ENCODE results near the gene TMEM192.
"Not testable (repeated sequence)": the region's sequence is repeated elsewhere in the genome, so short reads cannot be mapped to it uniquely, and the experiment has no call there.

GRCh38 chr4:165125869-165126499, 13.3 kb upstream of the TMEM192 start:
- TF ChIP-seq, protein P1, sequence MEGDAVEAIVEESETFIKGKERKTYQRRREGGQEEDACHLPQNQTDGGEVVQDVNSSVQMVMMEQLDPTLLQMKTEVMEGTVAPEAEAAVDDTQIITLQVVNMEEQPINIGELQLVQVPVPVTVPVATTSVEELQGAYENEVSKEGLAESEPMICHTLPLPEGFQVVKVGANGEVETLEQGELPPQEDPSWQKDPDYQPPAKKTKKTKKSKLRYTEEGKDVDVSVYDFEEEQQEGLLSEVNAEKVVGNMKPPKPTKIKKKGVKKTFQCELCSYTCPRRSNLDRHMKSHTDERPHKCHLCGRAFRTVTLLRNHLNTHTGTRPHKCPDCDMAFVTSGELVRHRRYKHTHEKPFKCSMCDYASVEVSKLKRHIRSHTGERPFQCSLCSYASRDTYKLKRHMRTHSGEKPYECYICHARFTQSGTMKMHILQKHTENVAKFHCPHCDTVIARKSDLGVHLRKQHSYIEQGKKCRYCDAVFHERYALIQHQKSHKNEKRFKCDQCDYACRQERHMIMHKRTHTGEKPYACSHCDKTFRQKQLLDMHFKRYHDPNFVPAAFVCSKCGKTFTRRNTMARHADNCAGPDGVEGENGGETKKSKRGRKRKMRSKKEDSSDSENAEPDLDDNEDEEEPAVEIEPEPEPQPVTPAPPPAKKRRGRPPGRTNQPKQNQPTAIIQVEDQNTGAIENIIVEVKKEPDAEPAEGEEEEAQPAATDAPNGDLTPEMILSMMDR (IDR thresholded peaks at IDR 0.05; ENCODE audit: low read depth, low read length) = not testable (repeated sequence)
- TF ChIP-seq EZH2phosphoT487 (IDR thresholded peaks at IDR 0.05; ENCODE audit: low read depth) = not testable (repeated sequence)

All from OCI-LY3 (cell line).